ENCODE results near the gene EPHA6. TPM values are rescaled to one million over a fixed set of nuclear protein-coding genes. Genes with fewer than 3 reads are reported as not detected.

EPHA6 gene
- total RNA-seq, 1 donor, result not detected

DNA sequence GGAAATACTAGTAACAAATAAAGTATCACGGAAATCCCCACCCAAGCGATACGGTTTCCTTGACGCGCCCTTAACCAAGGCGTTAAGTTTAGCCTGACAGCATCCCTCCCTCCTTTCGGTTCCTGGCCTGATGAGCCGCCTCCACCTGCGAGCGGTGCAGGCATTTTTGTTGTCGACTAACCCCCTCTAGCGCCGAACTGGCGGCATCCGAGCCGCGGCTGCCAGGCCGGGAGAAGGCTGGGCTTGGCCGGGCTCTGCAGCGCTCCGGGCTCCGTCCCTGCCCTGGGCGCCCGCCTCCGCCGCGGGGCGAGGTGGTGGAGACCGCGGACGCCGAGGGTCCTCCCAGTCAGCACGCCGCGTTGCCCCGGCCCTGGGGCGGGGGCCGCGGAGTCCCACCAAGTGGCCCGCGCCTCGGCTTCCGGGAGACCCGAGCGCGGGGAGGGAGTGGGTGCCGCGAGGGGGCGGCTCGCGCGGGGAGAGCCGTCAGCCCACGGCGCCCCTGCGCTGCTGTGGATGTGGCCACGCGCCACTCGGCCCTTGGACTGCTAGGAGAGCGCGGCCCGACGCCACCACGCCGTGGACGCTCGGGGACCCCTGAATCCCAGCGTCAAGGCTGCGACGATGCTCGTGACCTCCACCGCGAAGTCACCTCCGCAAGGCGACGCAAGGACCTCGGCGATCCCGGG, 1.1 kb upstream of the EPHA6 start:
- TF ChIP-seq, protein P1, sequence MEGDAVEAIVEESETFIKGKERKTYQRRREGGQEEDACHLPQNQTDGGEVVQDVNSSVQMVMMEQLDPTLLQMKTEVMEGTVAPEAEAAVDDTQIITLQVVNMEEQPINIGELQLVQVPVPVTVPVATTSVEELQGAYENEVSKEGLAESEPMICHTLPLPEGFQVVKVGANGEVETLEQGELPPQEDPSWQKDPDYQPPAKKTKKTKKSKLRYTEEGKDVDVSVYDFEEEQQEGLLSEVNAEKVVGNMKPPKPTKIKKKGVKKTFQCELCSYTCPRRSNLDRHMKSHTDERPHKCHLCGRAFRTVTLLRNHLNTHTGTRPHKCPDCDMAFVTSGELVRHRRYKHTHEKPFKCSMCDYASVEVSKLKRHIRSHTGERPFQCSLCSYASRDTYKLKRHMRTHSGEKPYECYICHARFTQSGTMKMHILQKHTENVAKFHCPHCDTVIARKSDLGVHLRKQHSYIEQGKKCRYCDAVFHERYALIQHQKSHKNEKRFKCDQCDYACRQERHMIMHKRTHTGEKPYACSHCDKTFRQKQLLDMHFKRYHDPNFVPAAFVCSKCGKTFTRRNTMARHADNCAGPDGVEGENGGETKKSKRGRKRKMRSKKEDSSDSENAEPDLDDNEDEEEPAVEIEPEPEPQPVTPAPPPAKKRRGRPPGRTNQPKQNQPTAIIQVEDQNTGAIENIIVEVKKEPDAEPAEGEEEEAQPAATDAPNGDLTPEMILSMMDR (IDR thresholded peaks at IDR 0.05; ENCODE audit: insufficient read depth, low read length), result peak; percentile 59
- H3K4me3 ChIP-seq (ENCODE audit: low read depth, low read length), result peak overlapping the region; percentile 54
- DNase-seq (ENCODE audit: low read depth), result peak; percentile 44

DNA sequence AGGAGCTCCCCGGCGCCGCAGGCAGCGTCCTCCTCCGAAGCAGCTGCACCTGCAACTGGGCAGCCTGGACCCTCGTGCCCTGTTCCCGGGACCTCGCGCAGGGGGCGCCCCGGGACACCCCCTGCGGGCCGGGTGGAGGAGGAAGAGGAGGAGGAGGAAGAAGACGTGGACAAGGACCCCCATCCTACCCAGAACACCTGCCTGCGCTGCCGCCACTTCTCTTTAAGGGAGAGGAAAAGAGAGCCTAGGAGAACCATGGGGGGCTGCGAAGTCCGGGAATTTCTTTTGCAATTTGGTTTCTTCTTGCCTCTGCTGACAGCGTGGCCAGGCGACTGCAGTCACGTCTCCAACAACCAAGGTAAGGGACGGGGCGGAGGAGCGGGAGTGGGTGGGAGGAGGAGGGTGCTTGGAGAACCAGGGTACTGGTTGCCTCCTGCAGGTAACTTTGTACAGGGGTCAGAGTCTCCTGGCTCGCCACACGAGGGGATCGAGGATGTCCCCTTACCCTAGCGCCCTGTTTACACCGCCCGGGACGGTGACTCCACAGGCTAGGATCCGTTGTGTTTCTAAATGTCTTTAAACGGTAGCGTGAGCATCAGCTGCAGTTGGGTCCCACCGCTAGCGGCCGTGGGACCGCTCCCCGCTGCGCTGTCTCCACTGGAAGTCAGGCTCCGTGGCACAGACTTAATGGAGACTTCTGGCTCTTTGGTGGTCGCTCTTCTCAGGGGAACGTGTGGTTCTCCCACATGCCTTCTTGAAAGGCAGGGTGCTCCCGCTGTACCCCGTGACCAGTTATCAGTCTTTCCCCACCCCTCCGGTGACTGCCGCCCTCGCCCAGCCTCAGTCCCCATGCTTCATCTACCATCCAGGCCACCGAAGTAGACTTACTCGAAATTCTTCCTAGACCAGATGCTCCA, 515 bp downstream of the EPHA6 start:
- DNase-seq (ENCODE audit: low read depth), result no peak
- TF ChIP-seq, protein P1 (IDR thresholded peaks at IDR 0.05; ENCODE audit: insufficient read depth, low read length), result no peak
- no peak overlapping the region for H3K4me3 ChIP-seq (ENCODE audit: low read depth, low read length)

DNA sequence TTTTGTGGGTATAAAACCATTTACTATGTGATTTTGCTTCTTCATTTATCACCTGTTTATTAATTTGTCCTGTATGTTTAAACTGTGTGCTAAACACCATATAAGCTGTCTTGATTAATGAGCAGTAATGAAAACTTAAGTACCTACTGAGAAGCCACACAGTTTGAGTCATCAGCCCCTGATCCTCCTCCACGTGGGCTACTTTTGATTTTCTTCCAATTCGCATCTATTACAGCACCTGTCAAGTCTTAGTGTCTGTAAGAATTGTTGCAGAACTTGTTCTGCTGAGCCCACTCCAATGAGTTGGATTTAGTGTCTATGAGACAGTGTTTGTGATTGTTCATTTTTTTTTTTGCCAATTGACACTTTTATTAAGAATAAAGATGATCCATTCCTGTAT, 16.8 kb downstream of the EPHA6 start:
- TF ChIP-seq, protein P1 (IDR thresholded peaks at IDR 0.05; ENCODE audit: insufficient read depth, low read length), result no peak
- H3K4me3 ChIP-seq (ENCODE audit: low read depth, low read length), result no peak overlapping the region
- no peak for DNase-seq (ENCODE audit: low read depth)

DNA sequence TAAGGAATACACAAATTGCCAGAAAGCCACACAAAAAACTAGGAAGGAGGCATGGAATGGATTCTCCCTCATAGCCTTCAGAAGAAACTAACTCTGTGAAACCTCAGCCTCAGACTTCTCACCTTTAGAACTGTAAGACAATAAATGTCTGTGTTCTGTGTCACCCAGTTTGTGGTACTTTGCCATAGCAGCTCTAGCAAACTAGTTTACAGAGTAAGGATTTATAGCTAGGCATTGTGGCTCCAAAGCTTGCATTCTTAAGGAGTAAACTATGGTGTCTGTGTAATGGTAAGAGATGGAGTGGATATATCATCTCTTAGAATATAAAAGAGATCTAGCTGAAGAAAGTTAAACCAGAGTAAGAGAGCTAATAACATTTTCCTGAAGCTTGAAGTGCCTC, 18.9 kb downstream of the EPHA6 start:
- no peak for DNase-seq (ENCODE audit: low read depth)
- TF ChIP-seq, protein P1 (IDR thresholded peaks at IDR 0.05; ENCODE audit: insufficient read depth, low read length), result no peak

DNA sequence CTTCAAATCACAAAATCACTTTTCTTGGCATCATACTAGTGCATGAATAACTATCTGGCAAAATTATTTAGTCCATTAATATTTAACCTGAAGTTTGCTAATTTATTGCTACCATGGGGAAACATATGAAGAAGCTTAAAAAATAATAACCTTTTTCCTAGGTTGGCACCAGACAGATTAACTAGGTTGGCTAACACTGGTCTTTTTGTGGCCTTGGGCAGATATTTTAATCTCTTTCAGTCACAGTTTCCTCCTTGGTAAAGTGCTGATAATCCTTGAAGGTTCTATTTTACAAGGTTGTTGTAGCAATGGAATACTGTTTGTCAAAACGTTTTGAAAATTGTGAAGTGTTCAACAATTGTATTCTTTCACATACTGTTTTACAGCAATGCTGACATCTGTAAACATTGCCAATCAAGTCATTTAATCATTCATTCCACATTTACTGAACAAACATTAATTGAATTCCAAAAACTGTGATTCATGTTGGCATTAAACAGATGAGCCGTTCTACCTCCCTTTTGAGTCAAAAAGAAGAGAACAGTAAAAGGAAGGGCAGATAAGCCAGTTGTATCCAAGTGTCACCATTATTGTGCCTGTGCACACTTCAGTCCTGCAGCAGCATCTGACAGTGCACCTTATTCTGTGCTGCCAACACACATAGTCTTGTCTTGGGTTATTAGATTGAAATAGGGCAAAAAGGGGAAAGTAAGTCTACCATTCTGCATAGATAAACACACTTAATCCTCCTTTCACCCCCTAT, 21.9 kb downstream of the EPHA6 start:
- TF ChIP-seq, protein P1 (IDR thresholded peaks at IDR 0.05; ENCODE audit: insufficient read depth, low read length), result no peak
- no peak for DNase-seq (ENCODE audit: low read depth)
- no peak overlapping the region for H3K4me3 ChIP-seq (ENCODE audit: low read depth, low read length)

More for the DNA sequence above, 18.9 kb downstream of the EPHA6 start:
- H3K4me3 ChIP-seq (ENCODE audit: low read depth, low read length), result no peak overlapping the region

DNA sequence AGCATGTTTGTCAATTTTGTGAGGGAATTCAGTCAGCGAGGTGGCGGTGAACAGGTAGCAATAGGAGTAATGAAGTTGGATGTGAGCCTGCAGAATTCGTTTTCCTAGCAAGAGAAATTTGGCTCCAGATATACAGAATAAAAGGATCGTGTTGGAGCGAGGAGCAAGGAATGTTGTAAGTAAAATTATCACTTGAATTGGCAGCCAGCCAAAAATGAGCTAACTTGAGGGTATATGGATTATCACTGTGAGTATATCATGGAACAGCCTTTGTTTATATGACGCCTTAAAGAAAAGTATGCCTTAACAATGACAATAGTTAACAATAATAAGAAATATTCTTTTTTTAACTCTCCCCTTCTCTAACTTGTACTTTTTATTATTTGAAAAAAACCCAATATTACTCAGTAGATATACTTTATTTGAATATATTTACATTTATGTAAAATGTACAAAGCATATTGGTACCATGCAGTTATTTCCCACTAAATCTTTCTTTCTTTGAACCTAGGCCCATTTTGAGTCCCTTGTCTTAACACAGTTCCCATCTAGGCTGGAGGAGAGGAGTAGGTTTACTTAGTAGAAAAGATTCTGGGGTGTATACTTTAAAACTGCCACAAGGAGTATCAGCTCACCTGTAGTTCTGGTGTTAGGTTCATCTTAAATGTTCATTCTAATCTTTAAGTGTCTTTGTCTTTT, 29.3 kb downstream of the EPHA6 start:
- DNase-seq (ENCODE audit: low read depth), result no peak
- no peak overlapping the region for H3K4me3 ChIP-seq (ENCODE audit: low read depth, low read length)
- TF ChIP-seq, protein P1 (IDR thresholded peaks at IDR 0.05; ENCODE audit: insufficient read depth, low read length), result no peak
